Stimulated activated CD4-positive, alpha-beta T cell treated with anti-CD3 and anti-CD28 coated beads, Interleukin-1b, Interleukin-23, amount 100 ng/mL, for 4 hours (primary cell): ENCODE measurements around the gene LGALS3BP.

Source experiments
- DNase-seq, 2 donors: peaks; one replicate each; pipeline ENCODE4 v3.0.0-alpha.2; 2020; ENCODE audit warnings: low read depth in 2 of 2

LGALS3BP gene

DNA sequence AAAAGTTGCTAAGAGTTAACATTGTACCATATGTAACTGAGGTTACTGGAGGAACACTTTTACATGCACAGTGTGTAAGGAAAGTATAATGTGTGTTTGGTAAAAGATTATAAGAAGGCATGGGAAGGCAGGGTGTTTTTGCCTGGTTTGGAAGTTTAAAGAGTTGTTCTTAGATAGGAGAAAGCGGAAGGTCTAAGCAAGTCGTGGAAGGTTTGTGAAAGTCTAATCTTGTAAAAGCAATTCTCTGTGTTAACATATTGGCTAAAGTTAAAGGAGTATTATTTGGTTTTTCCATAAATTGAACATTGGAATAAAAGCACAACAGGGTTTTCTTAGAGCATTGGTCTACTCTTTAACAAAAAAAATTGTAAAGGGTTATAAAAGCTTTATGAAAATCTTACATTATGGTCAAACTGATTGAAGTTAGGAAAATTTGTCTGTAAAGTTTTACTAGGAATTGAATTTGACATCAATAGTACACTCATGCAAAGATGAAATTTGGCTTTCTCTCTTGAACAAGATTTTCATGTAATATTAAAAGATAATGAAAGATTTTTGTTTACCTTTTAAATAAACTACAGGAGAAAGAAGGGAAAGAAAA is 34.5 kb upstream of the LGALS3BP start:
- no peak for DNase-seq

DNA sequence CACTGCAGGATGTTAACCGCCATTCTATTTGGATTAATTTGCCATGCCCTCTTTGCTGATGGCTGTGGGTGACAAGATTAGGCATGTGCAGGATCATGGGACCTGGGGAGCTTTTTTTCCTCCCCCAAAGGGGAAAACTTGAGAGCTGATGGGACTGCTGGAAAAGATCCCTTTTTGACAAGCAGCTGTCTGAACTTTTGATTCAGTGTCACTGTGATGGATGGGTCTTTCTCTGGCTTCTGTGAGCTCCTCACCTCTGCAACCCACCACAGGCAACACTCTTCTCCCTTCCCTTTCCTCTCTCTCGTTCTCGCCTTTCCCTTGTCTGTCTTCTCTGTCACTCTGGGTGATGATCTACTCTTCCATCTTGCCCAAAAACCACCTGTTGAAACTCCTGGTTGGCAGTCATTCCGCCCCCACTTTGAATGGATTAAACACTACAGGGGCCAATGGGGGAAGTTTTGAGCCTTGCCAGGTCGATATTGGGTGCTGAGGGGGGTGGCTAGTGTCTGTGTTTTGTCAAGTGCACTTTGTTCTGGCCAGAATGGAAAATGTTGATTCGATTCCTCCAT is 32.9 kb upstream of the LGALS3BP start:
- DNase-seq: no peak

DNA sequence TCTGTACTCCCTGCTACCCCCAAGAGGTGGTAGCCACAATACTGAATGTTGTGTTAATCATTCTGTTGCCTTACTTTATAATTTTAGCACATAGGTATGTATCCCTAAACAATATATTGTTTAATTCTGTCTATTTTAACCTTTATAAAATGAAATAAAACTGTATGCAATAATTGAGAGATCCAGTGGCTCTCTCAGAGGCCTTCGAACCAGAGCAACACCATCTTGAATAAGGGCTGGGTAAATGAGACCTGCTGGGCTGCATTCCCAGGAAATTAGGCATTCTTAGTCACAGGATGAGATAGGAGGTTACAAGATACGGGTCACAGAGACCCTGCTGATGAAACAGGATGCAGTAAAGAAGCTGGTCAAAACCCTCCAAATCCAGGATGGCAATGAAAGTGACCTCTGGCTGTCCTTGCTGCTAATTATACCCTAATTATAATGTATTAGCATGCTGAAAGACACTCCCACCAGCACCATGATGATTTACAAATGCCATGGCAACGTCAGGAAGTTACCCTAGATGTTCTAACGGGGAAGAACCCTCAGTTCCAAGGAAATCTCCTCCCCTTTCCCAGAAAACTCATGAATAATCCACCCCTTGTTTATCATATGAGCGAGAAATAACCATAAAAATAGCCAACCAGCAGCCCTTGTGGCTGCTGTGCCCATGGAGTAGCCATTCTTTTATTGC is 31.9 kb upstream of the LGALS3BP start:
- no peak for DNase-seq

DNA sequence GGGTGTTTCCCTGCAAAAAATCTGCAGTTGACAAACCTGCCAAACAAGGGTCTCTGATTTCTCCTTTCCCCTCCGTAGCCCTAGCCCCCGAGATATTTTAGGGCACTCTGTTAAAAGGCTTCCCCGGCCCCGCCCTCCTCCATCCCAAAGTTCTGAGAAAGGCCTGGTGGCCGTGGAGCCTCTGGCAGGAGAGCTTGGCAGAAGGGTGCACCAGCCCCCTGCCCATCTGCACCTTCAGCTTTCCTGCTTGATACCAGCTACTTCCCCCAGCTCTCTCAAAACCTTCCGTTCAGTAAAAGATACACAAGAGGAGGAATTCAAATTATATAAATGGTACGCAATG is 30.6 kb upstream of the LGALS3BP start:
- no peak for DNase-seq

DNA sequence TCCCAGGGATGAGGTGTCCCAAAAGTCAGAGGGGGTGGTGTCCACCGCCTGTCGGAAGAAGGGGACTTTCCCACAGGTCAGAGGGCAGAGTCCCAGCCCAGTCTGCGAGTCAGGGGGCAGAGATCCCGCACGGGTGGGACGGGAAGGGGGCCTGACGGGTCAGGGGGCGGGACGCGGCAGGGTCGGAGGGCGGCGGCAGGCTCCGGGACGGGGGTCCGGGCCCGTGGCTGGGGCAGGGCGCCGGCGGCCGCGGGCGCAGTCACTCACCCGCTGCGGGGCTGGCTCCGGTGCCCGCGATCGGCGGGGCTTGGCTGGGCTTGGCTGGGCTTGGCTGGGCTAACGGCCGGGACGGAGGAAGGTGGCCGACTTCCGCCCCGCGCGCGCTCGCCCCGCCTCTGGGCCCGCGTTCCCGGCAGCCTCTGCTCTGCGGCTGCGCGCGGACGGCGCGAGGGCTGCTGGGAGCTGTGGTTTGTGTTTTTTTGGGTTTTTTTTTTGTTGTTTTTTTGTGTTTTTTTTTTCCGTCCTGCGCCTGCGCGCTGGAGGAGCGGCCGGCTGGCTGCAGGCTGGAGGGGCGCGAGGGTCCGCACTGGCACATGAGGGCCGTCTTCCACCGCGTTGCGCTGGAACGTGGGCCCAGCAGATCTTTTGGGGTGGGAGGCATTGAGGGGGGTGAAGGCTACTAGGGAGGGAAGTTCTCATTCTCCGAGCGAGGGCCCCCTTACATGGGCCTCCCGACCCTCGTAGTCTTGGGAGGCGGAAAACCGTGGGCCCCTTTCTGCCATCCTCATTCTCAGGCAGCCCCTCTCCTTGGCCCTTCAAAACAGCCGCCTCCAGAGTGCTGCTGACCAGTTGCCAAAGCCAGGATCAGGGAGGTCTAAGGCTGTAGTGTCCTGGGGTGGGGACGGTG is 29.9 kb upstream of the LGALS3BP start, which contains the start of gene CANT1:
Gene CANT1, minus strand, starts transcription at position 368 of the 907 bp plus-strand sequence. CDS start 12,142 bp downstream, outside the sequence.
- peak; percentile 69 to 75 for DNase-seq

DNA sequence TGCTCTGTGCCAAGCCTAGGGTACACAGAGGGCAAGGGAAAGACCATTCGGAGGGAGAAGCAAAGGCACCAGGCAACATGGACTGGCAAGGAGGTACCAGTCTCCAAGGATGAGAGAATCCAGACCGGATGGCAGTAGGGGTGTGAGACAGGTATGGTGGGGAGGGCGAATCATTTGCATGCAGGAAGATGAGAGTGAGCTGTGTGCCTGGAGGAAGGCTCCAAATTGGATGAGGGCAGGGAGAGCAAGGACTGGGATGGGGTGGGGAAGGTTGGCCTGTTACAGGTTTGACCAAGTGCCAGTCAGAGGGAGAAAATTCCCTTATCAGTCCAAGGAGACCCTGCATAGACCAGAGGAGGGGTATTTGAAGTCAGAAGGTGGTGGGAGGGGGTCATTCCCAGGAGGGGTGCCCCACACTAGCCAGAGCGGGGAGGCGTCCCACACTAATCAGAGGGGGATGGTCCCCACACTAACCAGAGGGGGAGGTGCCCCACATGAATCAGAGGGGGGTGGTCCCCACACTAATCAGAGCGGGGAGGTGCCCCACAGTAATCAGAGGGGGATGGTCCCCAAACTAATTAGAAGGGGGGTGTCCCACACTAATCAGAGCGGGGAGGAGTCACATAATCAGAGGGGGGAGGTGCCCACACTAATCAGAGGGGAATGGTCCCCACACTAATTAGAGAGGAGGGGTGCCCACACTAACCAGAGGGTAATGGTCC is 29.1 kb upstream of the LGALS3BP start:
- DNase-seq: no peak

DNA sequence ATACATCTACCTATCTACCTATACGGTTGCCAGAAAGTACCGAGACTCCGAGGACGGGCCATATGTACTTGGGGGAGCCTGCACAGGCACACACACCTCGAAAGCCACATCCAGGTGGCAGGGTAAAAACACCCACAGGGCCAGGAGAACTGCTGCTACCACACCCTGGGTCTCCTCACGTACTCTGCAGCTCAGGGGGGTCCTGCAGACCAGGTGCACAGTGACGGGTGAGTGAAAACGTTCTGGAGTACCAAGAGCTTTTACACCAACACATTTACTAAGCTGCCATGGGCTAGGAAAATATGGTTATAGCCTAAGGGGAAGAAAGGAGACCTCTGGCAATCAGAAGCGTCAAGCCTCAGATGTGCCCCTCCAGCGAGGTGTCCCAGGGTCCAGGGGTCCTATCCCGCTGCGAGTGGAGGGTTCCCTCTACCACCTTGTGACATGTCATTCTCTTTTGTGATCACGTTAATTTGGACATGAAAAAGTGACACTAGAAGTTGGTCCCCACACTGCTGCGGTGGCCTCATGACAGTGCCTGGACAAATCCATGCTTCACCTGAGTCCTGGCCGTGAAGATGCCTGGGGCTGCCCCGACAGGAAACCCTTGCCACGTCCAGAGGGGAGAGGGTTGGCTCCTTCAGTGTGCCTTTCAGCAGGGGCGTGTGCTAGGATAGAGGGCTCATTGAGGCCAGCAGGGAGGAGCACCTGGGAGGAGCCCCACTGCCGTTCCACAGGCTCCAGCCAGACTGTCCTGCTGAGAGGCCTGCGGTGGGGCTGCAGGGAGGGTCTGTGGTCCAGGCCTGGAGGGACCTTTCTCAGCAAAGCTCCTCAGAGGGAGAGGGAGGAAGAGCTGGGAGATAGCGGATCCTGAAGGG is 28.0 kb upstream of the LGALS3BP start:
- no peak for DNase-seq

DNA sequence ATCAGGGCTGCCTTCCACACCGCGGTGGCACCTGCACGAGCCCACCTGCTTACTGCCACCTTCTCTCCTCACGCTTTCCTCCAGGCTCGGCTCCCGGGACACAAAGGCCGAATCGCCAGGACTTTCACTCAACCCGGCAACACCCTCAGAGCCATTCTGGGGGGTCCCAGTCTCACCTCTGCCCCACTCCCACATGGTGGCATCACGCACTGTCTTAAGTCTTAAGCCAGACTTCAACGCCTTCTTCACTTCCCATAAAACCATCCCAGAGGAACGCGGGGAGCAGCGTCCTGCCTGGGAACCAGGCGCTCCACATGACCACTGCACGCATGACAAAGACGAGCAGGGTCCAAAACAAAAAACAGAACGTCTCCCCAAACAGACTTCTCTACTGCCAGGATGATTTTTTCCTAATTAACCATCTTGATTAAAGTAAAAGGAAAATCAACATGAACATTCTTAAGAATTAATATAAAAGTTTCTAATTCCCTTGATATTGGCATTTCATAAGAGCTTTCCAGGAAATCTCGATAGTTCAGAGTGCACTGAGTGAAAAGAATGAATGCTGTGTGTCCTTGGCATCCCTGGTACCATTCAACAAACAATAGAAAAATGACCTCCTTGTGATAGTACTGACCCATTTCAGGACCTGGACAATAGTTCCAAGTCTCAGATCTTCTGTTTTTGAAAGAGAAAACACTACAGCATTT is 27.2 kb upstream of the LGALS3BP start:
- DNase-seq: no peak

DNA sequence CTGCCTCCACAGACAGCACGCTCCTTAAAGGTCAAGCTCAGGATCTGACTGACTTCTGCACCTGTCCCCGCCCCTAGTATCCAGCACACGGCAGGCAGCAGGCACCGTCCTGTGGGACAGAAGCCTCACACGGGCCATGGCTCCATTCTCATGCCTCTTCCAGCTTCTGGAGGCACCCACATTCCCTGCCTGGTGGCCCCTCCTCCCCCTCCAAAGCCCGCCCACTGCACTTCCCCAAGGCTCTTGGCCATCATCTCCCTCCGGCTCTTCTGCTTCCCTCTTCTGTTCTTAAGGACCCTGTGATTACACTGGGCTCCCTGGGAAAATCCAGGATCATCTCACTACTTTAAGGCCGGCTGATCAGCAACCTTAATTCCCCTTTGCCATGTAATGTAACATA is 26.3 kb upstream of the LGALS3BP start:
- DNase-seq: no peak

DNA sequence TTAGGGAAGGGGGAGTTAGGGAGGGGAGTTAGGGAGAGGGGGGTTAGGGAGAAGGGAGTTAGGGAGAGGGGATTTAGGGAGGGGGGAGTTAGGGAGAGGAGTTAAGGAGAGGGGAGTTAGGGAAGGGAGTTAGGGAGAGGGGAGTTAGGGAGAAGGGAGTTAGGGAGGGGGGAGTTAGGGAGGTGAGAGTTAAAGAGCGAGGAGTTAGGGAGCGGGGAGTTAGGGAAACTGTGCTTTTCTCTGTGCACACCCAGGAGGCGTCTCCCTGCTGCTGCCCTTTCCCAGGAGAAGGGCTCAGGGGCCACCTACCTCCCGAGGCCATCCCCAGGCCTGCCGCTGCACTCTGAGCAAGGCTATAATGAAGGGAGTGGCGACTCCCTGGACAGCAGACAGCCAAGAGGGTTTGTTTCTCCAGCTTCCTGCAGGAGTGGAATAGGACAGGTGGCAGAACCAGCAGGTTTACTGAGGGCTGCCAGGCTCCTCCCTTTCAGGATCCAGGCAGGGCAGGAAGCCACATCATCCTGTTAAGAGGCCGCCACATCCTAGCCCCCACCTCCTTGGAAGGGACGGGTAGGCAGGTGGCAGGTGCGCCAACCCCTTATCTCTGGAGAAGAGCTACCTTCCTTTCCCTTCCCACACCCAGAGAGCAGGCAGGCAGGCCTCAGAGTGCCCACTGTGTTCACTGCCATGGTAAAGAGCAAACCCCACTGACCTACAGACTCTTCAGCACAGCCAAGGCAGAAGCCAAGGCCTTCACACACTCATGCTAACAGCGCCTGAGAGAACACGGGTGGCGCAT is 25.5 kb upstream of the LGALS3BP start:
- DNase-seq: no peak

DNA sequence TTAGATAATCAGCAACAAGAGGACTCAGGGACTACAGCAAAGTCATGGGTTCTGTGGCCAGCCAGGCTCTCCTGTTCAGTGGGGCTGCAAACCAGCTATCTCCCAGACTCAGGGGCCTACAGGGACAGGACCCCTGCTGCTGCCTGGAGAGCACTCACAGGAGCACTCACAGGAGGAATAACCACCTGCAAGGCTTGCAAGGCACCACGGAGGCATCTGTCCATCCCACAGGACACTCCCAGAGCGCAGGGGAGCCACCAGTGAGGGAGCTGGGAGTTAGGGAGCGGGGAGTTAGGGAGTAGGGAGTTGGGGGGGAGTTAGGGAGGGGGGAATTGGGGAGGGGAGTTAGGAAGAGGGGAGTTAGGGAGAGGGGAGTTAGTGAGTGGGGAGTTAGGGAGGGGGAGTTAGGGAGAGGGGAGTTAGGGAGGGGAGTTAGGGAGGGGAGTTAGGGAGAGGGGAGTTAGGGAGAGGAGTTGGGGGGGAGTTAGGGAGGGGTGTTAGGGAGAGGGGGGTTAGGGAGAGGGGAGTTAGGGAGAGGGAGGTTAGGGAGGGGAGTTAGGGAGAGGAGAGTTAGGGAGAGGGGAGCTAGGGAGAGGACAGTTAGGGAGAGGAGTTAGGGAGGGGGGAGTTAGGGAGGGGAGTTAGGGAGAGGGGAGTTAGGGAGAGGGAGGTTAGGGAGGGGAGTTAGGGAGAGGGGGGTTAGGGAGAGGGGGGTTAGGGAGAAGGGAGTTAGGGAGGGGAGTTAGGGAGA is 24.1 kb upstream of the LGALS3BP start:
- no peak for DNase-seq

DNA sequence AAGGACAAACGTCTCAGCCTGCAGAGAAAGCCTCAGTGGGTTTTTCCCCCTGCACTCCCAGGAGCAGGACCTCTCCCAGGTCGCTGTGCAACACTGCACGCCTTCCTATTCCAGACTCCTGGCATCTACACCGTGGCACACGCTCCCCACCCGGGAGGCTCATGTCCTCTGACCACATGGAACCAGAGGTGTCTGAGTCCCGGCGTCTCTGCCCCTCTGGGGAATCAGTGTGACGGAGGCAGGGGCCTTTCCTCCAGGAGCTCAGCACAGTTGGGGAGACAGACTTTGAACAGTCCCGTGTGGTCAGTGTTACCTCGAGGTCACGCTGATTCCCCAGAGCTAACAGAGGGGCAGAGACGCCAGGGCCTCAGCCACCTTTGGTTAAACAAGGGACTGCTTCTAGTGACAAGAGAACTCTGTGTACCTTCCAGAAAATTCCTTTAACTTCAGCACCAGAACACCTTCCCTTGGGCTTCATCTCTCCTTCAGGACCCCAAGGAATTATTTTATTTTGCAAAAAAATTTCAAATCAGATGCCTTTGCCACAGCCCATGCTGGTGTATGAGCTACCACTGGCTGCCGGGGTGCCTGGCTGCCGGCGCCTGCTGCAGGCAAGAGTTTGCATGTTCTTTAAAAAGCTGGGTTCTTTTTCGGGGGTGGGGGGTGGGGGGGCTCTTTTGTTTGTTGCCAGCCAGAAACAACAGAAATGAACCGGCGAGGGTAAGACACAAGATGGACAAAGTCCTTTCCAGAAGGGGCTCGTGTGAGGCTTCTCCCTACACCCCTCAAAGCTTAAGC is 23.3 kb upstream of the LGALS3BP start:
- DNase-seq: no peak

DNA sequence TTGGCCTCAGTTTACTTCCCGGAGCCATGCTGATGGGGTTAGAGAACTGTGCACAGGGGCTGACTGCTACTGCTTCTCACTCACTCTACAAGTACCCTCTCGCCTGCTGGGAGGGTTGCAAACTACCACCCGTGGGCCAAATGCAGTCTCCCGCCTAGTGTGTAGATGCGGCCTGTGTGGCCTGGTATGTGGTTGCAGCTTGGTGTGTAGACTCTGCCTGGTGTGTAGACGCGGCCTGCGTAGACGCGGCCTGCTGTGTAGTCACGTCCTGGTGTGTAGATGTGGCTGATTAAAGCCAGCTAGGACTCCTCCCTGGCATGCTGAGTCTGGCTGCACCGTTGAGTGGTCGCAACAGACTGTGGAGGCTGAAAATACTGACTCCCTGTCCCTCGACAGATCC is 22.6 kb upstream of the LGALS3BP start:
- no peak for DNase-seq

DNA sequence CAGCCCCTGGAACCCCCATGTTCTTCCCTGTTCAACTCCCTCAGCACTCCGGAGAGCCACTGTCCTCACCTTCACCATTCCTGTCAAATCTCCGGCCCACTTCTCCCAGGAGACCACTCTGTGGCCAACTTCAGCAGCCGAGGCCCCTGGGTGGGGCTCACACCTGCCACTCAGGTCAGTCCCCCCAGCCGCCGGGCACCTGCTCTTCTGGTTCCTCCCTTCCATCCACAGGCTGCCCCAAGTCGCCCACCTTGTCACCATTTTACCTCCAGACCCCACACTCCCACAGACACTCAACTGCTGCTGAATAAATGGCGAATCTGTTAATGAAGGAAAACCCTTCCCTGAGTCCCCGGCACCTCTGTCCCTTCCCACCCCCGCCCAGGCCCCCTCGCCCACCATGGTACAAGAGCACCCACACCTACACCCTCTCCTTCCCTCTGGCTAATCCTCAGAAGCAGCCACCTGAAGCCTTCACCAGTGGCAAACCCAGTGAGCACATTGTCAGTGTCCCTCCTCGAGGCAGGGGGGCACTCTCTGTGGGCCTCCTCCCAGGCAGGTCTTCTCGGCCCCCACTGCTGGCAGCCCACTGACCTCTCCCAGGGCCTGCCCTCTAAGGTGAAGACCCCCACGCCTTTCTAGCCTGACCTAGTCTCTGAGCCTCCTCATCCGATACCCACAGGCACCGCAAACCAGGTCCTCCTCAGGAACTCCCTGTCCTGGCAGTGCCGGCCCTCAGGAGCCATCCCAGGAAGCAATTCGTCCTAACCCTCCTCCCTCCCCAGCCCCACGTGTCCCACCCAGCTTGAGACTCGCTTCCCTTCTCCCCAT is 21.7 kb upstream of the LGALS3BP start:
- DNase-seq: no peak

DNA sequence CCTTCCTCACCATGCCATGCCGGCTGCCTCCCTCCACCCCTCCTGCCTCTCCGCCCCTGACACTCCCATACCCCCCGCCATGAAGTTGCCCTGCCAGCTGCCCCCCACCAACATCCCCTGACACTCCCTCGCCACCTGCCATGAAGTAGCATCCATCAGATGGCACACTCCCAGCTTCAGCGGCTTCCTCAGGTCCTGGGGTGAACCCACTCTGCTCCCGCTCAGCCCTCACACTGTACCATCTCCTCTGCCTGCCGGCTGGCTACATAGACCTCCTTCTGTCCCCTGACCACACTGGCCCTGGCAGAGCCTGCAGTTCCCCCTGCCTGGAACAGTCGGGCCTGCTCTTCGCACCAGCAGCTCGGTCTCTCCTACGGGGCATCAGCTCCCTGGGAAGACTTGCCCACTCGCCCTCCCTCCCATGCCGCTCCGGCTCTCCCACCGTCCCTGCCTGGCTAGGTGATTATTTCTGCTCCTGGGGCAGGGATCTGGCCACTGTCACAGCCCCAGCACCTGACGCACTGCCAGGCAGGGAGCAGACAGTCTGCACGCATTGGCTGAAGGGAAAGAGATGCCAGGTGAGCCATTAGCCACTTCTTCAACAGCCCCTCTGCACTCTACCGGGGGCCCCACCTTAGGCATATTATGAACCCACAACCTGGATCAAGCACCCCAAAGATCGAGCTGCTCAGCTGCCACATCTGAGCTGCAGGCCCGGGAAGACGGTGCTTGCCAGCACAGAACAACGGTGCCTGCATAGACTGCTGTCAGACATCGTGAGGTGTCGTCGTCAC is 20.9 kb upstream of the LGALS3BP start:
- no peak for DNase-seq

DNA sequence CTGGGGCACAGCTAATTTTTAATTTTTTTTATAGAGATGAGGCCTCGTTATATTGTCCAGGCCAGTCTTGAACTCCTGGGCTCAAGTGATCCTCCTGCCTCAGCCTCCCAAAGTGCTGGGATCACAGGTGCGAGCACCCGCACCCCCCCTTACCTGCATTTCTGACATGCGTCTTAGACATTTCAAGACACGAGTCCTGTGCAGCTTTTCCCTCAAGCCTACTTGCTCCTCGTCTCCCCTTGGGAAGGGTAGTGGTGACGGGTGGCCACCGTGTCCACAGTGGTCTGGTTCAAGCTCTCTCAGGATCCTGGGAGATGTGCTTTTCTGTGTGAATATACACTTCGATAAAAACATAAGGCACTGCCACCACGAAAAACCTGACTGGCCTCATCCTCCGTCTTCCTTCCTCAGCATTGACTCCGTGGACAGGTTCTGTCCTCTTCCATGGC is 20.2 kb upstream of the LGALS3BP start:
- DNase-seq: no peak
